GM12801 (cell line): Measurements from ENCODE around the gene TMEM141.

ENCODE experiments used
- CTCF ChIP-seq: IDR thresholded peaks from one replicate; pipeline ENCODE4 v1.5.1; 2011; ENCODE audit warnings: control low read depth; ENCODE audit not compliant: insufficient read length; ENCODE audit errors: extremely low read depth

The TMEM141 gene

GRCh38 chr9:136757751-136758140, 33.4 kb upstream of the TMEM141 start:
- no peak for TF ChIP-seq CTCF

GRCh38 chr9:136759001-136759400, 32.1 kb upstream of the TMEM141 start:
- TF ChIP-seq CTCF, result no peak

GRCh38 chr9:136759436-136760325, 31.5 kb upstream of the TMEM141 start:
- no peak for TF ChIP-seq CTCF

GRCh38 chr9:136760424-136760823, 30.7 kb upstream of the TMEM141 start:
- TF ChIP-seq CTCF, result no peak

- TF ChIP-seq CTCF, result no peak
These were observed 29.6 kb upstream of the TMEM141 start for GRCh38 chr9:136761545-136761981.

- TF ChIP-seq CTCF, result no peak
These were observed 28.9 kb upstream of the TMEM141 start for GRCh38 chr9:136762221-136762691.

- TF ChIP-seq CTCF, result no peak
These were observed 28.1 kb upstream of the TMEM141 start for GRCh38 chr9:136762915-136763648.
